HEK293T (cell line): ENCODE results near the gene ZNF532.

Source experiments
- FOXM1 ChIP-seq: fragments of 450-650 bp; IDR thresholded peaks from 2 replicates; pipeline ENCODE4 v1.6.1; 2017; ENCODE audit warnings: mild to moderate bottlenecking, borderline replicate concordance
- SUZ12 ChIP-seq: fragments of 450-650 bp; IDR thresholded peaks from 2 replicates; pipeline ENCODE4 v1.6.1; 2016; ENCODE audit warnings: mild to moderate bottlenecking

DNA sequence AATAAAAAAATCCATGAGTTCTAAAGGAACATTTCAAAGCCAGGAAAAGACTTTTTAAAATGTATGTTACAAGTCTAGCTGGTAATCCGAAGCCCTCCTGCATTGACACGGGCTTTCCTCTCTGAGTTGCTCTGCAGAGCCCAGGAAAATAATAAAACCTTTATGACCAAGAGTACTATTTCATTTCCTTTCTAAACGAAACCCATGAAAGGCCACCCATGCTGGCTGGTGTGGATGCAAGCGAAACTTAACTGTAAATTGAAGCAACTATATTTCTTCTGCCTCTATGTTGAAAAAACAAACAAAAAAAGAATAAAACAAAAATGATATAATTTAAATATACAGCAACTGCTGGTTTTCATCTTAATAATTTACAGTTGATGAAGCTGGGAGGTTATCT lies 41.3 kb upstream of the ZNF532 start:
- no peak for TF ChIP-seq SUZ12
- TF ChIP-seq FOXM1 = no peak
